Neuron (in vitro differentiated cells): ENCODE measurements around the gene RIPPLY3.

Experiments
- H2AFZ ChIP-seq: one replicate; pipeline ENCODE4 v1.6.1; 2013; ENCODE audit warnings: low read depth, mild to moderate bottlenecking, inconsistent platforms, low read length, moderate library complexity
- H3K27me3 ChIP-seq: one replicate; pipeline ENCODE4 v1.6.1; 2013; ENCODE audit warnings: low read length; ENCODE audit not compliant: insufficient read depth
- H3K36me3 ChIP-seq: one replicate; pipeline ENCODE4 v1.6.1; 2013; ENCODE audit warnings: low read length; ENCODE audit not compliant: insufficient read depth
- H3K4me1 ChIP-seq: one replicate; pipeline ENCODE4 v1.6.1; 2013; ENCODE audit warnings: low read length; ENCODE audit not compliant: insufficient read depth
- H3K4me3 ChIP-seq: 2 replicates; pipeline ENCODE4 v1.5.1; 2013; ENCODE audit warnings: mild to moderate bottlenecking, low read length, moderate library complexity
- H3K9me3 ChIP-seq: one replicate; pipeline ENCODE4 v1.6.1; 2013; ENCODE audit warnings: low read length

The RIPPLY3 gene

GRCh38 chr21:37006486-37007291, at the start of gene RIPPLY3:
Gene RIPPLY3, plus strand, starts transcription at chr21:37006702. Its CDS starts 71 bp downstream, at chr21:37006773.
- Histone ChIP-seq H2AFZ (no peak within 1 kb of the TSS), H3K27me3 (no peaks in the 10 kb centered on the region)

GRCh38 chr21:36959020-36959835, 47.3 kb upstream of the RIPPLY3 start:
- Histone ChIP-seq H2AFZ (no peak overlapping the region), H3K9me3 (no peaks in the 10 kb centered on the region), H3K4me1 (no peaks in the 10 kb centered on the region), H3K36me3 (peaks cover 10% of the 10 kb centered on the region), H3K27me3 (no peaks in the 10 kb centered on the region), H3K4me3 (no peak overlapping the region)

More at GRCh38 chr21:37006486-37007291, at the start of gene RIPPLY3:
- Histone ChIP-seq H3K36me3 (no peaks in the 10 kb centered on the region), H3K4me1 (peaks cover 3% of the 10 kb centered on the region), H3K4me3 (no peak within 1 kb of the TSS), H3K9me3 (peaks cover 10% of the 10 kb centered on the region)

GRCh38 chr21:36960676-36961284, 45.7 kb upstream of the RIPPLY3 start:
- Histone ChIP-seq H2AFZ (no peak overlapping the region), H3K9me3 (no peaks in the 10 kb centered on the region), H3K4me3 (no peak overlapping the region), H3K4me1 (peaks cover 6% of the 10 kb centered on the region), H3K36me3 (peaks cover 10% of the 10 kb centered on the region), H3K27me3 (no peaks in the 10 kb centered on the region)

- Histone ChIP-seq H2AFZ (no peak overlapping the region), H3K27me3 (no peaks in the 10 kb centered on the region), H3K4me3 (no peak overlapping the region), H3K9me3 (no peaks in the 10 kb centered on the region), H3K4me1 (peaks cover 10% of the 10 kb centered on the region), H3K36me3 (peaks cover 7% of the 10 kb centered on the region)
Observed at GRCh38 chr21:36962098-36962780, 44.3 kb upstream of the RIPPLY3 start.

- no peak overlapping the region for H2AFZ ChIP-seq
- no peaks in the 10 kb centered on the region for H3K9me3 ChIP-seq
- peaks cover 11% of the 10 kb centered on the region for H3K4me1 ChIP-seq
- H3K27me3 ChIP-seq, result no peaks in the 10 kb centered on the region
- H3K36me3 ChIP-seq, result peaks cover 9% of the 10 kb centered on the region
- no peak overlapping the region for H3K4me3 ChIP-seq
Observed at GRCh38 chr21:36964398-36964797, 42.1 kb upstream of the RIPPLY3 start.

GRCh38 chr21:36964827-36965719, 41.4 kb upstream of the RIPPLY3 start:
- H2AFZ ChIP-seq, result no peak overlapping the region
- H3K36me3 ChIP-seq, result peaks cover 10% of the 10 kb centered on the region
- peaks cover 11% of the 10 kb centered on the region for H3K4me1 ChIP-seq
- H3K27me3 ChIP-seq, result no peaks in the 10 kb centered on the region
- no peaks in the 10 kb centered on the region for H3K9me3 ChIP-seq
- H3K4me3 ChIP-seq, result peak overlapping the region; percentile 79

GRCh38 chr21:36965720-36966065, 40.8 kb upstream of the RIPPLY3 start:
- Histone ChIP-seq H2AFZ (peak overlapping the region; percentile 51), H3K4me1 (peaks cover 11% of the 10 kb centered on the region), H3K9me3 (no peaks in the 10 kb centered on the region), H3K36me3 (peaks cover 7% of the 10 kb centered on the region), H3K4me3 (peak overlapping the region; percentile 79), H3K27me3 (no peaks in the 10 kb centered on the region)

- H3K9me3 ChIP-seq, result no peaks in the 10 kb centered on the region
- peak within 1 kb of the TSS; percentile 51 for H2AFZ ChIP-seq
- peak within 1 kb of the TSS; percentile 79 for H3K4me3 ChIP-seq
- peaks cover 4% of the 10 kb centered on the region for H3K36me3 ChIP-seq
- H3K4me1 ChIP-seq, result peaks cover 11% of the 10 kb centered on the region
- no peaks in the 10 kb centered on the region for H3K27me3 ChIP-seq
Observed at GRCh38 chr21:36966066-36966820, 40.3 kb upstream of the RIPPLY3 start, which contains the start of gene HLCS. Gene HLCS, minus strand, starts transcription at chr21:36966669. Its CDS starts 31 bp downstream, at chr21:36966638.

GRCh38 chr21:36966821-36967768, 39.4 kb upstream of the RIPPLY3 start:
- Histone ChIP-seq H3K4me3 (peak overlapping the region; percentile 79), H3K36me3 (peaks cover 4% of the 10 kb centered on the region), H3K27me3 (no peaks in the 10 kb centered on the region), H3K9me3 (no peaks in the 10 kb centered on the region), H2AFZ (no peak overlapping the region), H3K4me1 (peaks cover 11% of the 10 kb centered on the region)

GRCh38 chr21:36968414-36968813, 38.1 kb upstream of the RIPPLY3 start:
- Histone ChIP-seq H3K27me3 (no peaks in the 10 kb centered on the region), H3K36me3 (peaks cover 4% of the 10 kb centered on the region), H3K4me3 (no peak overlapping the region), H2AFZ (no peak overlapping the region), H3K9me3 (no peaks in the 10 kb centered on the region), H3K4me1 (peaks cover 11% of the 10 kb centered on the region)

- Histone ChIP-seq H3K4me1 (peaks cover 11% of the 10 kb centered on the region), H3K36me3 (peaks cover 4% of the 10 kb centered on the region), H3K9me3 (no peaks in the 10 kb centered on the region), H3K27me3 (no peaks in the 10 kb centered on the region), H2AFZ (no peak overlapping the region), H3K4me3 (no peak overlapping the region)
Observed at GRCh38 chr21:36968976-36969375, 37.5 kb upstream of the RIPPLY3 start.
